ENCODE measurements around the gene SLC37A1. TPM values are rescaled to one million over a fixed set of nuclear protein-coding genes. Genes with fewer than 3 reads are reported as not detected.
"Not testable (repeated sequence)": the region's sequence is repeated elsewhere in the genome, so short reads cannot be mapped to it uniquely, and the experiment has no call there.

SLC37A1 gene
- 1.0 TPM for polyA plus RNA-seq (2013, experiment 1 of 2; ENCODE audit: insufficient read length)
- 1.1 TPM for polyA plus RNA-seq (2013, experiment 2 of 2; ENCODE audit: insufficient read length)

- DNase-seq = no peak
Observed at GRCh38 chr21:42513151-42513984, at the start of gene SLC37A1. SLC37A1 (plus strand) TSS chr21:42513852; CDS start chr21:42518455, 4,603 bp downstream.

DNA sequence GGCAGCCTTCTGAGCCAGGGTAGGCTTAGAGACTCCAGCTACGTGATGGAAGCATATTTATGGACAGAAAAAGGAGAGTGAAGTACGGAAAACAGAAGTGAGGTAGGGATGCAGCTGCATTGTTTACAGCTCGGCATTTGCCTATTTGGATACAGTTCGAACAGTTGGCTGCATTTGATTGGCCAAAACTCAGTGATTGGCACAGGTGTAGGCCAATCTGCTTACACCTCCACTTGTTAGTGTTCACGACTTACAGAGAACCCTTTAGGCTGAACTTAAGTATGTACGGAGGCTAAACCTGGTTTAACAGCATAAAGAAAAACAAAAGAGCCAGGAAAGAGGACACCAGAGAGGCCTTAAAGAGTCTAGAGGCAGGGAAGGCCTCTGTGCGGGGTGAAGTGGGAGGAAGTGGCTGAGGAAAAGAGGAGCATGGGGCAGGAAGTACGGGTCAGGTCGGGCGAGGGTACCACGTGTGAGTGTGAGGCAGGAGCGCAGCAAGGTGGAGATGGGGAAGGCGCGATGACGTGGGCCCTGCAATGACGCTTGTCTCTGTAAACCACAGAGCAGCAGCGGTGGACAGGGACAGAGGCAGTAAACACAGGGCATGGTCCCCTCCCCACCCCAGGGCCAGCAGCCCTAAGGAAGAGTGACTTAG lies 49.7 kb upstream of the SLC37A1 start:
- DNase-seq = peak; percentile 47

DNA sequence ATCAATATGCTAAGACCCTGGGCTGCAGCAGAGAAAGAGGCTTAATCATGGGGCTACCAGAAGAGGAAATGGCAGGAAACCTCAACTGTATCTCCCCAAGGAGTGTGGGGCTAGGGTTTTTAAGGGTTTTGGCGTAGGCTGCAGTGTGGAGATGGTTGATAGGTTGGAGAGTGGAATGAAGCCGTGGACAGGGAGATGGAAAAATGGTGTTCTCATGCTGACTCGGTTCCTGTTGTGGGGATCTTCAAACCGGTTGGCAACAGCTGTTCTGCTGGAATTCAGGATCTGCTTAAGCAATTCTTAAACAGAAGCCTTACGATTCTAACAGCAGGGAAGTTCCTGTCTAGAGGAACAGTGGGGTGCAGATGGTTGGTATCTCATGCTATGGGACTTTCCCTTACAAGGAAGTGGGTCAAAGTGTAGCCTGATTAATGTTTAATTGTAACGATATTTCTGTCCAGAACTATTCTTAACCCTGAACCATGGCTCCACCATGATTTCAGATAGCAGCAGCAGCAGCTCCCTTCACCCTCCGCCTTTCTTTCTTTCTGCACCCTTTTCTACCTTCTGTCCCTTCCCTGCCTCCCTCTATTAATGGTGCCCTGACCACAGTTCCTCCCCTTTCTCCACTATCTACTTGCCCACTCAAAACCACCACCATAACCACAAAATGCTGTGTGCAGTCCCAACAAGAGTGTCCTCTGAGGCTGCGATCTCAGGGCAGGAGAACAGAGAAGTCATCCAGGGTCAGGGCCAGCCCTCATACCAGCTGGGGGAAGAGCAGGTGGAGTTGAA lies 48.4 kb upstream of the SLC37A1 start:
- DNase-seq = peak; percentile 29

DNA sequence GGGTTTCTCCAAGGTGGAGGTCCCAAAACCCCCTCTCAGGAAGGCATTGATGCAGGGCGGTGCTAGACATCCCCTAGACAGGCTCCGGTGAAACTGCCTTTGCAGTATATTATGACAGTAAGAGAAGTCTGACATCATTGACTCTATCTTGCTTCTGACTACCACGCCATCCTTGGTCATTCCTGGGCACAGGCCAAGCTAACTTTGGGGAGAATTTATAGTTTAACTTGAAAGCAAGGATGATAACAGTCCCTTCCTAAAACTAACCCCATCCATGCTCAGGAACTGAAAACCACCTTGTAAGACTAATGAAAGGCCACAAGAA lies 47.9 kb upstream of the SLC37A1 start:
- DNase-seq = no peak

DNA sequence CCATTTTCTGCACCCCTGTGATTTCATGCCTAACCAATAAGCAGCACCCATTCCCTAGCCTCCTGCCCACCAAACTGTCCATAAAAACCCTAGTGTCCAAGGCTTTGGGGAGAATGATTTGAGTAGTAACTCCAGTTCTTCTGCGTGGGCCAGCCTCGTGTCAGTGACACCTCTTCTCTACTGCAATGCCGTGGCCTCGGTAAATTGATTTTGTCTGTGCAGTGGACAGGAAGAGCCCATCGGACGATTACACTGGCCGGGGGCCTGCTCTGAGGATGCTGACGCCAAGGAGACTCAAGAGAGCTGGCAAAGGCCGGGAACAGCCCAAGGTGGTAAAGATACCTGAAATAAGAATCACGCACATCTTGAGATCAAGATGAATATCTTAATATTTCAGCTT lies 47.0 kb upstream of the SLC37A1 start:
- no peak for DNase-seq

- DNase-seq = peak; percentile 18
Observed at GRCh38 chr21:42467140-42467983, 46.3 kb upstream of the SLC37A1 start.

DNA sequence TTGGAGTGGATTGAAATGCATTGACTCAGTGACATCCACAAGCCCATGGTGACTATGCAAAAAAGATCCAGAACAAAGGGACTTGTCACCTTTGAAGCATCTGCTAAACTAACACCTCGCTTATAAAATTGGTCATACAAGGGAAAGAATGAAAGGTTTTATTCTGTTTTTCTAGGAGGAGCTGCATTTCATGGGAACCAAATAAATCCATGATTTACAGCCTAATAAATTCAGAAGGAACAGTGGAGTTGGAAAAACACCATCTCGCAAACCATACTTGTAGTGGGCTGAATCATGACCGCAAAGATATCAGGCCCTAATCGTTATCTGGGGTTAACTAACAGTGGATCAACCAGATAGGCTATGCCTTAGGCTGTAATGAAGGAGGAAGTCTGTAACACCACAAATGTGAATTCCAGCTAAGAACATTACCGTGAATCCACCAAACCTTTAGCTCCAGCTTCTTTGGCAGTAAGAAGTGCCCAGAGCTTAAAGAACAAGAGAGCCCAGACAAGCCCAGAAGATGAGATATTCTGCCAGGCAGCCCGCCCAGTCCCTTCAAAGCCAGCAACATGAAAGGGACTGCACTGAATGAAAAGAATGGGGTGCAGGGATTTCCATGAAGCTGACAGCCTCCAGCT lies 45.0 kb upstream of the SLC37A1 start:
- DNase-seq = no peak

GRCh38 chr21:42469272-42469671 lies 44.4 kb upstream of the SLC37A1 start:
- DNase-seq = no peak

- not testable (repeated sequence) for DNase-seq
Observed at GRCh38 chr21:42469726-42470125, 43.9 kb upstream of the SLC37A1 start.

GRCh38 chr21:42471206-42471605 lies 42.4 kb upstream of the SLC37A1 start:
- DNase-seq = no peak

GRCh38 chr21:42471716-42472330 lies 41.8 kb upstream of the SLC37A1 start:
- DNase-seq = no peak

- DNase-seq = no peak
Observed at GRCh38 chr21:42472521-42472920, 41.1 kb upstream of the SLC37A1 start.

DNA sequence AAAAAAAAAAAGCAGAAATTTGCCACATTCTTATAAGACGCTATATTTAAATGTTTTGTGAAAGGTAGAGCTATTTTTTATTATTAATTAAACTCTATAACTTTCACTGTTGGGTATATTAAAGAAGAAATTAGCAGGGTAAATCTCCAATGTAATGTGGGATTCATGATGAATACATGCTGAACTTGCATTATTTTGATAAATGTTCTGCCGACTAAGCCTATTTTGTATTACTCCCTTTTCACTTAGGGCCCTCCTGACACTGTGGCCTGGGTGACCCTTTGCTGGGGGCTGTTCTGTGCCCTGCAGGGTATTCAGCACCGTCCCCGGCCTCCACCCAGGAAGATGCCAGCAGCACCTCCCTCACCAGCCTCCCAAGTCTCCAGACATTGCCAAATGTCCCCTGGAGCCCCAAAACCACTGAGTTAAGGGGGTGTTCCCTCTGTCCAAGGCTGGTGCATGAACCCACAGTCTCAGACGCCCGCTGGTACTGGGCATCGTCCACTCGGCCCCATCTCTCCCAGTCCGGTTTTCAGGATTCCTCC lies 40.1 kb upstream of the SLC37A1 start:
- no peak for DNase-seq

GRCh38 chr21:42474043-42474831 lies 39.4 kb upstream of the SLC37A1 start:
- DNase-seq = peak; percentile 17

DNA sequence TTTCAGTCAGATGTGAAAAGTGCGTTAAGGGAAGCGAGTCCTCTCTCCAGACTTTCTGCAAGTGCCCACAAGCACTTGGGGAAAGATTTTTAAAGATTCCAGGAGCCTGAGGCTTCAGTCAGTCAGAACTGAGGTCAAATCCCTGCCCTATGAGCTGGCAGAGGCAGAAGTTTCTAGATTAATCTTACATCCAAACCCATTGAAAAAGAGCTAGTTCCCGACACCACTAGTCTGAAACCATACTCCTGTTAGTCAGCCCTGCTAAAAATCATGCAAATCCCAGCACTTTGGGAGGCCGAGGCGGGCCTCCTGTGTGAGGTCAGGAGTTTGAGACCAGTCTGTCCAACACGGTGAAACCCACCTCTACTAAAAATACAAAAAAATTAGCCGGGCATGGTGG lies 38.6 kb upstream of the SLC37A1 start:
- no peak for DNase-seq

- no peak for DNase-seq
Observed at GRCh38 chr21:42475526-42476387, 37.9 kb upstream of the SLC37A1 start.

DNA sequence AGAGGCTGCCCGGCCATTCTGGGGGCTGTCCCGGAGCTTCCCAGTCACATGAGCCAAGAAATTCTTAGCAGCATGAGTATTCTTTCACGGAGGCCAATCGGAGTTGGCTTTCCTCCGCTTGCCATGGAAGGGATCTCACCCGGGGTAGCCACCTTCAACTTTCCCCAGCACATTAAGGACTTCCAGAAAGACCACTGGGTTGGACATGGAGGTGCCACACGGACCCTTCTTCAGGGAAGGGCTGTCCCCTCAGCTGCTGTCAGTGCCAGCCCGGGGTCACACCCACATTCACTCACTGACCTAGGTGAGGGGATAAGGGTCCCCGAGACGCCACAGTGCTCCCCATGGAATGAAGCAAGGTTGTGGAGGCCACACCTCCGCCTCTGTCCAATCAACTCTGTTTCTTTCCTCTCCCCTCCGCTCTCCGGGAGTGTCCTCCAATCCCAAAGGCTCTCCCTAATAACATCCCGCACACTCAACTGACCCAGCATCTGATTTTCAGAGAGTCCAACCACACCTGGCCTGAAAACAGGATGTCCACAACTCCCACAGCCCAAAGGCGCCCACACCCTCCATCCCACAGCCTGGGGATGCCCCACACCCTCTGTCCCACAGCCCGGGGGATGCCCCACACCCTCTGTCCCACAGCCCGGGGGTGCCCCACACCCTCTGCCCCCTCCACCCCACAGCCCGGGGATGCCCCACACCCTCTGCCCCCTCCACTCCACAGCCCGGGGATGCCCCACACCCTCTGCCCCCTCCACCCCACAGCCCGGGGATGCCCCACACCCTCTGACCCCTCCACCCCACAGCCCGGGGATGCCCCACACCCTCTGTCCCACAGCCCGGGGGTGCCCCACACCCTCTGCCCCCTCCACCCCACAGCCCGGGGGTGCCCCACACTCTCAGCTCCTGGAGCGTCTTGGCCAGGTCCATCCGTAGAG lies 37.0 kb upstream of the SLC37A1 start:
- no peak for DNase-seq

GRCh38 chr21:42478504-42478903 lies 35.1 kb upstream of the SLC37A1 start:
- no peak for DNase-seq

All from fibroblast of skin of scalp (primary cell).